ENCODE measurements around the gene MUSTN1. TPM values are rescaled to one million over a fixed set of nuclear protein-coding genes. Genes with fewer than 3 reads are reported as not detected.

MUSTN1 gene
- total RNA-seq, 4 donors from 2014 or later = 2.8 to 34.7 (median 6.4) TPM

DNA sequence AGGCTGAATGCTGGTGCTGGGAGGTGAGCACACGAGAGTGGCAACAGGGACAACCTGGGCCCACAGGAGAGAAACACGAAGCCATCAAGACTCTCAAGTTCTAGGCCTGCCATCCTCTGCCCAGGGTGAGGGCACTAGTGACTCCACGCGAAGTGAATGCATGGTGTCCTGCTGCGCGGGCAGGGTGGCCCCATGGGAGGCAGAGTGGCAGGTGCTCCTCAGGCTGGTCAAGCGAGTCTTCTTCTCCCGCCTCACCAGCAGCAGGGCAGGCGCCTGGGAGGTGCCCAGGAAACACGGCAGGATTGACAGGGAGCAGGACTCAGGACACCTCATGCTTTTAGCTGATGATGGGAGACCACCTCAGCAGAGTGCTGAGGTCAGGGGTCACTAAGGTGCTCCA, 35.7 kb upstream of the MUSTN1 start:
- DNase-seq (ENCODE audit: low spot score) (no peak), ATAC-seq (ENCODE audit: low FRiP score) (no peak)
- no peak for TF ChIP-seq CTCF (IDR thresholded peaks at IDR 0.05)

GRCh38 chr3:52866427-52866826, 31.6 kb upstream of the MUSTN1 start:
- TF ChIP-seq CTCF (IDR thresholded peaks at IDR 0.05) = no peak
- DNase-seq (ENCODE audit: low spot score) (no peak), ATAC-seq (ENCODE audit: low FRiP score) (no peak)

DNA sequence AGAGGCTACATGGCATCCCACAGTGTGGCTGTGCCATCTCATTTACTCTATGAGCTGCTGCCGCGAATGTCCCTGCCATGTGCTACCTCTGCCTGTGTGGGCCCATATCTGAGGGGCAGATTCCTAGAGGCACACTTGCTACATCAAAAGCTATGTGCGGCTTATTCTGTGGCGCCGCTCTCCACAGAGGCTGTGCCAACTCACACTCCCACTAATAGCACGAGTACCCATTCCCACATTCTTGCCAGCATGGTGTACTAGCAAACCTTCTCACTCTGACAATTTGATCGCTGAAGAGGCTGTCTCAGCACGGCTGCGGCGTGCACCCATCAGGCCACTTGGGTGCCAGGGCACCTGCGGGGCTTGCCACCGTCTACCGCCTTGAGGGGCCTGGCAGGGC, 31.2 kb upstream of the MUSTN1 start:
- no peak for TF ChIP-seq CTCF (IDR thresholded peaks at IDR 0.05)

DNA sequence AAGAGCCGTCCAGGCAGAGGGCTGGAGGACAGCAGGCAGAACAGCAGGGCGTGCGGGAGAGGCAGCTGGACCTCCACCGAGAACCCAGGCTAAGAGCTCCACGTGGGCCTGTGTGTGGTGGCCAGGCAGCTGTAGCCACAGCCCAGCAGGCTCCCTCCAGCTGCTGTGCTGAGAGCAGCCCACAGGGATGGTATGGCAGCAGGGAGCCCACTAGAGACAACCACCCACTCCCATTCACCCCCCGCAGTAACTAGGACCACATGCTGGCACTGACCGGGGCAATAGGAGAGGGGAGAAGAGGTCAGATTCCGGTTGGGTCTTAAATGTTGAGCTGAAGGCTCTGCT, 25.6 kb upstream of the MUSTN1 start:
- TF ChIP-seq CTCF (IDR thresholded peaks at IDR 0.05) = no peak
- DNase-seq (ENCODE audit: low spot score) (no peak), ATAC-seq (ENCODE audit: low FRiP score) (no peak)

More for the DNA sequence above, 31.2 kb upstream of the MUSTN1 start:
- no peak for ATAC-seq (ENCODE audit: low FRiP score)
- DNase-seq (ENCODE audit: low spot score) = no peak

DNA sequence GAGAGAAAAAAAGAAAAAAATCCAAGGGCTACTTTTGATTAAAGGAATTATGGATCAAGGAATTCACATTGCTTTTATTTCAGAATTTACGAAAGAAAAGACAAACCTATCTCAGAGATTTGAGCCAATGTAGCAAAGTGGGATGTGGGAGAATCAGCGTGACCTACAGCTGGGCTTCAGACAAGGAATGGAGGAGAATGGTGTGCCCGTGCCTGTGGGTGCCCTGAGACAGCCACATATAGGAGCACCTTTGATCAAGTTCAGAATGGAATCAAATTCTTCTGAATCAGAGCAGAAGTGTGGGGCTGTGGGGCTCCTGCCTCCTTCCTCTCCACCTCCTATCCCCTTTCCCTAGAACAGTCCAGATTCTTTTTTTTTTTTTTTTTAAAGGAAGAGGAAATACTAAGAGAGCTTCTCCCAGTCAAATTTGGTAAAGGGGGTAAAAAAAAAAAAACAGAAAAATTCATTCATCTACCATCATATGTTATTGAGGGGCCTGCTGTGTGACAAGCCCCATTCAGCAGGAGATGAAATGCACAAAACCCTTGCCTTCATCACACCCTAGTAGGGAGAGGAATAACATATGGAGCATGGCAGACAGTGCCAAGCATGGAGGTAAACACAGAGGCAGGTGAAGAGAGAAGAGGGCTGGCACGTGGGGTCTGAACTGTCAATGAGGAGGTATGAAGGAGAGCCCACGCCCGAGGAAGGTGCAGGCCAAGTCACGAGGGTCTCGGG, 25.0 kb upstream of the MUSTN1 start:
- no peak for ATAC-seq (ENCODE audit: low FRiP score)
- no peak for DNase-seq (ENCODE audit: low spot score)
- TF ChIP-seq CTCF (IDR thresholded peaks at IDR 0.05) = no peak

GRCh38 chr3:52857864-52858263, 23.0 kb upstream of the MUSTN1 start:
- DNase-seq (ENCODE audit: low spot score) = no peak
- no peak for TF ChIP-seq CTCF (IDR thresholded peaks at IDR 0.05)
- ATAC-seq (ENCODE audit: low FRiP score) = no peak

- ATAC-seq (ENCODE audit: low FRiP score) = no peak
- no peak for TF ChIP-seq CTCF (IDR thresholded peaks at IDR 0.05)
- no peak for DNase-seq (ENCODE audit: low spot score)
Observed at GRCh38 chr3:52857133-52857532, 22.3 kb upstream of the MUSTN1 start.
